ENCODE measurements around the gene ZNF641.

DNA sequence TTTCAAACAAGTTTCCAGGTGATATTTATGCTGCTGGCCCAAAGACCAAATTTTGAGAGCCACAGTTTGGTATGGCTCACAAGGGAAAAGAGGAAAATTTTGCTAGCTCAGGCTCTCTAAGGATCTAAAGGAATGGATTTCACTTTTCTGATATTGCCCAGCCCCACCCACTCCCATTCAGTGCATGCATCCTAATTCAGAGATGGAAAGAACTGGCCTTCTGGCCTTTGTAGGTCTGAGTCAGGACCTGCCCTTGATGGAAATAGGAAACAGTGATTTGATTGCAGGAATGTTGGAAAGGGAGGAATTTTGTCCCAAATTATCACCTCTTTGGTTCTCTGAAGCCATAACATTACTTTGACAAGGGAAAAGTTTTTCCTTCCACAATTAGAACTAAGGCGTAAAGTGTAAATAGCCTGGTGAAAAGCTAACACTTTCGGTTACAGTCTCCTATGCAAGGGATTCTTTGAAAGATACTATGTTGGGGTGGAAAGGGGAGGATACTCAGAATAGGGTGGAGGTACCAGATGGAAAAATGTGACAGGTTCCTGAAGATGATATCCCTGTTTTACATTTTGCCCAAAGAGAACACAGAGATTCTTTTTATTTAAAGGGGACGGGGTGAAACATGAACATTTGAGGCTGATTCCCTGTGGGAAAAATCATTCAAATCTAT is 11.1 kb downstream of the ZNF641 start:
- TF ChIP-seq CTCF (IDR thresholded peaks at IDR 0.05) (no peak), POLR2A (IDR thresholded peaks at IDR 0.05) (no peak), EP300 (IDR thresholded peaks at IDR 0.05) (no peak)

Data from tibial nerve (tissue), 4 donors.